Retinal pigment epithelial cell (primary cell): ENCODE results near the gene WDR59.
"Not testable (repeated sequence)": the region's sequence is repeated elsewhere in the genome, so short reads cannot be mapped to it uniquely, and the experiment has no call there.

ENCODE experiments used
- DNase-seq: peaks from one replicate; pipeline ENCODE4 v3.0.0-alpha.2; 2010; ENCODE audit warnings: low read depth
- H3K4me3 ChIP-seq: 2 replicates; pipeline ENCODE4 v1.5.1; 2011; ENCODE audit warnings: mild to moderate bottlenecking, low read length, control low read depth, moderate library complexity
- CTCF ChIP-seq: conservative IDR thresholded peaks from 2 replicates; pipeline ENCODE4 v1.5.1; 2011; ENCODE audit warnings: low read depth, low read length, control low read depth, inconsistent platforms

Gene WDR59

DNA sequence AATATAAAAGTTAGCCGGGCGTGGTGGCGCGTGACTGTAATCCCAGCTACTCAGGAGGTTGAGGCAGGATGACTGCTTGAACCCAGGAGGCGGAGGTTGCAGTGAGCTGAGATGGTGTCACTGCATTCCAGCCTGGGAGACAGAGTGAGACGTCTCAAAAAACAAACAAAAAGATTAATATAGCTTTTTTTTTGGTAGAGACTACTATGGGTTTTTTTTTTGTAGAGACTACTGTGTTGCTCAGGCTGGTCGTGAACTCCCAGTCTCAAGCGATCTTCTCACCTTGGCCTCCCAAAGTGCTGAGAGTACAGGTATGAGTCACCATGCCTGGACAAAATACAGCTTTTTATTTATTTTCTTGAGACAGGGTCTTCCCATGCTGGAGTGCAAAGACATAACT, 34.1 kb upstream of the WDR59 start:
- TF ChIP-seq CTCF: no peak
- DNase-seq: no peak
- H3K4me3 ChIP-seq: no peak overlapping the region

DNA sequence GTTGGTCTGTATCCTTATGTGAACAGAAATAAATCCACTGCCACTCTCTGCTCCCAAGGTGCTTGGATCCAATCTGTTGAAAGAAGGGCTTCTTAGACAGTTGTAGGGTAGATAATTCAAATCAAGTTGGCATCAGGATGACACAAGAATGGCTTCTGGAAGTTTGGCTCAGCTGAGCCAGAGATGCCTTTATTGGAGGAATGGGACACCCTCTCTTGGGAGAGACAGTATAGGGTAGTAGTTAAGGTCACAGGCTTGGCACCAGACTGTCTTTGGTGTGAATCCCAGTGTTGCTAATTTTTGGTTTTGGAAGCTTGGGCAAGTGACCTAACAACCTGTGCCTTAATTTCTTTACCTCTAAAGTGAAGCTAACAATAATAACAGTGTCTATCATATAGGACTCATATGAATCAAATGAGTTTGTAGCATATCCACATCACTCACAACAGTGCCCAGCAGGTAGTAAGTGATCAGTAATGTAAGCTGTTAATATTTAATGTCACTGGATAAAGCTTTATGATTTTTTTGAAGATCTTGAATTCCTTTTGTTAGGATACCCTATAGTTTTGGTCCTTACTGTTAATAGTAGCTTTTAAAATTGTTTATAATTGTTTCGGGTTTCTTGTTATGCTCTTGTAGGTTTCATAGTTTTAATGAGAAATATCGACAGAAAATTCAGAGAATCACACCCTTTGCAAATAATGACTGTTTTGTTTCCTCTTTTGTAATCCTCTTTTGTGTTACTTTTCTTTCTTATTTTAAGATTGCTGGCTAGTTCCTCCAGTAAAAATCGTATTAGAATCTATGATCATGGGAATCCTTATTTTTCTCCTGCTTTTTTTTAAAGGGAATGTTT, 33.0 kb upstream of the WDR59 start:
- no peak for DNase-seq
- no peak for TF ChIP-seq CTCF
- no peak overlapping the region for H3K4me3 ChIP-seq

DNA sequence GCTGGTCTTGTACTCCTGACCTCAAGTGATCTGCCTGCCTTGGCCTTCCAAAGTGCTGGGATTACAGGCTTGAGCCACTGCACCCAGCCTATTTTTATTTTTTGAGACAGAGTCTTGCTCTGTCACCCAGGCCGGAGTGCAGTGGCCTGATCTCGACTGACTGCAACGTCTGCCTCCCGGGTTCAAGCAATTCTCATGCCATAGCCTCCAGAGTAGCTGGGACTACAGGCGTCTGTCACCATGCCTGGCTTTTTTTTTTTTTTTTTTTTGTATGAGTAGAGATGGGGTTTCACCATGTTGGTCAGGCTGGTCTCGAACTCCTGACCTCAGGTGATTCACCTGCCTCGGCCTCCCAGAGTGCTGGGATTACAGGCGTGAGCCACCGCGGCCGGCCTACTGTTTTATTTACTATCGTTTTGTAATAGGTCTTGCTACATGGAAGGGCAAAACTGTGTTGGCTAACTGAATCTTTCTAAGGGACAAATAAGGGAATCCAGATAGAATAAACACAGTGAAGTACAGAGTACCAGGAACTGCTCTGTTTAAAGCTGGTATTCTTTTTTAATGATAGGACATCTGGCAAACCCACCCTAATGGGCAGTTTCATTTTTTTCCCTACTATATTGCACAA, 31.6 kb upstream of the WDR59 start:
- not testable (repeated sequence) for DNase-seq, H3K4me3 ChIP-seq

- H3K4me3 ChIP-seq: no peak overlapping the region
- TF ChIP-seq CTCF: no peak
- DNase-seq: no peak
Observed at GRCh38 chr16:75014318-75014717, 29.4 kb upstream of the WDR59 start.

DNA sequence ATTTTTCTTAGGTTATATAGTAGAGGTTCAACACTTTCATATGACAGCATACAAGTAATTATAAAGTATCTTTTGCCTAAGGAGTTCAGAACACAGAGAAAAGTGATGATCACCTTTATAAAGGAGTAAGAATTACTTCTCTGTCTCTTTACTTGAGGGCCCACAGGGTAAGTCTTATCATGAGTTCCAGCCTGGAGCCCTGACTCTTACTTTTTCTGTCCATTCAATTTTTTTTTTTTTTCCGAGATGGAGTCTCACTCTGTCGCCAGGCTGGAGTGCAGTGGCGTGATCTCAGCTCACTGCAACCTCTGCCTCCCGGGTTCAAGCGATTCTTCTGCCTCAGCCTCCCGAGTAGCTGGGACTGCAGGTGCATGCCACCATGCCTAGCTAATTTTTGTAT, 28.2 kb upstream of the WDR59 start:
- not testable (repeated sequence) for DNase-seq, H3K4me3 ChIP-seq

DNA sequence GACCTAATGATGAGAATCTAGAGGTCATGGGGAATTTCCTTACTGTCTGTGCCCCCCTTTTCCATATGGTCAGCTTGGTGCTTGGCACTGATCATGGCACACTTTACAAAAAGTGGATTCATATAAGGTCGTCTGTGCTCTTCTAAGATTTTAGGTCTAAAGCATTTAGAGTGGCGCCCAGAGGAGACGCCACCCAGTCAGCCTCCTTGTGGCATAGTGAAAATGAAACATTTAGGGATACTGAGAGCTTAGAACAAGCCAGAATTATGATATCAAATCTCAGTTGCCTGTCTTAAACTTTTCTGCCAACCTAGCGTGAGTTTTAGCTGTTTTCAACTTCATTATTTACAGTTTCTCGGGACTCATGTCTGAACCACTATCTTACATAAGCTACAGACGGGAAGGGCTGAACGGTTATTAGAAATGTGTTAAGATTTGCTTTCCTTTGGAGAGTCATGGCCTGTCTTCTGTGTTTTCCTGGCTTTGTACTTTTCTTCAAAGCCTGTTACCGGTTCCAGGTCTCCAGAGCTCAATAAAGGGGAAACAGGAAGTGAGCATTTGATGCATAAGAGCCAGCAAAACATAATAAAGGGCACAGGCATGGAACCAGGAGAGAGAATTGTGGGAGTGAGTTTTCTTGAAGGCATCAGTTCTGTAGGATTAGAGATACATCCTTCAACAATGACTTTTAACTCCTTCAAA, 27.6 kb upstream of the WDR59 start:
- H3K4me3 ChIP-seq: no peak overlapping the region
- TF ChIP-seq CTCF: no peak
- no peak for DNase-seq

DNA sequence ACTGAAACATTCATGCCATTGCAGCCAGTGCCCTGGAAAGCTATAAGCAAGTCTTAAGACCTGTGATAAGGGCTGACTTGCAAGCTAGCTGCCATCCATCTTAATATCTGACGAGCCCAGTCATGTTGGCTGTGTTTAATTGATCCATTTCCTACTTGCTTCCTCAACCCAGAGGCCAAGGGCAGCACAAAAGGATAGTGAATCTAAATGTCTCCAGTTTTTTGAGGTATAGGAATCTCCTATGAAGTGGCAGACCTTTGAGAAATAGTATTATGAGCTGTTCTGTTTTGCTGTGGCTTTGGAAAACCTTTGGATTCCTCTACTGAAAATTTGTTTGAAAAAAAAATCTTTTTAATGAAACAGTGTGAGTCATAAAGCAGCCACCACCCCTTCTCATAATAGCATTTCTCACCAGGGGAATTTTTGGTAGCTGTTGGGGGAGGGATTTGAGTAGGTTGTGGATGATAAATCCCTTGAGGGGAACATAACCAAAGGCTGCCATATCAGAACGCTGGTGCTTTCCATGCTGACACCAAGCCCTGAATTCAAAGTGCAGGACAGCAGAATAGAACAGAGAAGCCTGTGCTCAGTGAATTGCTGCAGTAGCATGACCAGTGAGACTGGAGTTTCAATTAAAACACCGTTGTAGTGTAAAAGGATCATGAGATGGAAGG, 26.8 kb upstream of the WDR59 start:
- TF ChIP-seq CTCF: no peak
- DNase-seq: peak; percentile 59
- H3K4me3 ChIP-seq: no peak overlapping the region
